Neural cell (in vitro differentiated cells): ENCODE results near the gene F11. TPM values are rescaled to one million over a fixed set of nuclear protein-coding genes. Genes with fewer than 3 reads are reported as not detected.

Experiments
- H2AFZ ChIP-seq: fragments of 200-600, 300-800 bp; sonication (generic), shearing (Covaris generic); 2 replicates; pipeline ENCODE4 v1.6.0; 2014; ENCODE audit warnings: low read depth, mild to moderate bottlenecking, antibody characterized with exemption, low read length, moderate library complexity
- H3F3A ChIP-seq: fragments of 200-600 bp; shearing (Covaris generic); 2 replicates; pipeline ENCODE4 v1.6.1; 2016; ENCODE audit warnings: mild to moderate bottlenecking, moderate library complexity, mixed read lengths, antibody characterized with exemption, low read length; ENCODE audit not compliant: insufficient read depth, poor library complexity, severe bottlenecking
- H3K27ac ChIP-seq: fragments of 200-600, 300-800 bp; sonication (generic), shearing (Covaris generic); 2 replicates; pipeline ENCODE4 v1.5.1; 2014; ENCODE audit warnings: mild to moderate bottlenecking, low read length, moderate library complexity
- H3K27me3 ChIP-seq: fragments of 300-800, 200-600 bp; sonication (generic), shearing (Covaris generic); 2 replicates; pipeline ENCODE4 v1.6.0; 2014; ENCODE audit warnings: mild to moderate bottlenecking, low read depth, low read length, moderate library complexity; ENCODE audit not compliant: insufficient read depth
- H3K36me3 ChIP-seq: fragments of 300-800, 200-600 bp; sonication (generic), shearing (Covaris generic); 2 replicates; pipeline ENCODE4 v1.5.1; 2014; ENCODE audit warnings: mild to moderate bottlenecking, antibody characterized with exemption, low read length, moderate library complexity; ENCODE audit not compliant: insufficient read depth
- H3K4me2 ChIP-seq: fragments of 300-800, 200-600 bp; sonication (generic), shearing (Covaris generic); 2 replicates; pipeline ENCODE4 v1.6.0; 2014; ENCODE audit warnings: mild to moderate bottlenecking, low read length
- H3K4me3 ChIP-seq: fragments of 300-800, 200-600 bp; sonication (generic), shearing (Covaris generic); 2 replicates; pipeline ENCODE4 v1.5.1; 2014; ENCODE audit warnings: mild to moderate bottlenecking, low read length, moderate library complexity
- H3K79me2 ChIP-seq: fragments of 200-600 bp; shearing (Covaris generic); replicated peaks from 2 replicates; pipeline ENCODE4 v1.6.0; 2014; ENCODE audit warnings: mild to moderate bottlenecking, low read length, moderate library complexity; ENCODE audit not compliant: insufficient read depth
- H3K9ac ChIP-seq: fragments of 300-800, 200-600 bp; sonication (generic), shearing (Covaris generic); 2 replicates; pipeline ENCODE4 v1.6.1; 2016; ENCODE audit warnings: mild to moderate bottlenecking, low read length, mixed read lengths
- H3K9me2 ChIP-seq: fragments of 200-600 bp; shearing (Covaris generic); 2 replicates; pipeline ENCODE4 v1.6.1; 2016; ENCODE audit warnings: mild to moderate bottlenecking, low read length, mixed read lengths; ENCODE audit not compliant: insufficient read depth
- H3K9me3 ChIP-seq: fragments of 200-600, 300-800 bp; sonication (generic), shearing (Covaris generic); 2 replicates; pipeline ENCODE4 v1.6.1; 2016; ENCODE audit warnings: mild to moderate bottlenecking, mixed run types, low read length, moderate library complexity, mixed read lengths
- H4K20me1 ChIP-seq: fragments of 200-600 bp; shearing (Covaris generic); 2 replicates; pipeline ENCODE4 v1.6.1; 2016; ENCODE audit warnings: mild to moderate bottlenecking, mixed run types; ENCODE audit not compliant: insufficient read depth
- CTCF ChIP-seq: fragments of 450-650 bp; IDR thresholded peaks from 2 replicates; pipeline ENCODE4 v1.5.1; 2014; ENCODE audit warnings: antibody characterized with exemption, mild to moderate bottlenecking, moderate library complexity; ENCODE audit not compliant: poor library complexity, severe bottlenecking
- EP300 ChIP-seq: fragments of 450-650 bp; conservative IDR thresholded peaks from 2 replicates; pipeline ENCODE4 v1.6.1; 2014; ENCODE audit warnings: antibody characterized with exemption, mild to moderate bottlenecking, moderate library complexity; ENCODE audit not compliant: poor library complexity, severe bottlenecking
- EZH2 ChIP-seq: fragments of 200-600, 300-800 bp; shearing (Covaris generic), sonication (generic); IDR thresholded peaks from 2 replicates; pipeline ENCODE4 v1.6.1; 2014; ENCODE audit warnings: antibody characterized with exemption, low read length, borderline replicate concordance, mild to moderate bottlenecking; ENCODE audit not compliant: insufficient read depth, poor library complexity, severe bottlenecking
- MXI1 ChIP-seq: fragments of 450-650 bp; conservative IDR thresholded peaks from 2 replicates; pipeline ENCODE4 v1.6.1; 2014; ENCODE audit warnings: antibody characterized with exemption, mild to moderate bottlenecking; ENCODE audit not compliant: poor library complexity, severe bottlenecking
- POLR2AphosphoS5 ChIP-seq: IDR thresholded peaks from 2 replicates; pipeline ENCODE4 v1.6.1; 2012
- RAD21 ChIP-seq: fragments of 450-650 bp; conservative IDR thresholded peaks from 2 replicates; pipeline ENCODE4 v1.6.1; 2014; ENCODE audit warnings: antibody characterized with exemption, mild to moderate bottlenecking, moderate library complexity
- REST ChIP-seq: IDR thresholded peaks from 2 replicates; pipeline ENCODE4 v1.6.1; 2012; ENCODE audit warnings: borderline replicate concordance
- SMC3 ChIP-seq: fragments of 450-650 bp; conservative IDR thresholded peaks from 2 replicates; pipeline ENCODE4 v1.6.1; 2014; ENCODE audit warnings: antibody characterized with exemption, mild to moderate bottlenecking, moderate library complexity; ENCODE audit not compliant: poor library complexity
- TAF1 ChIP-seq: IDR thresholded peaks from 2 replicates; pipeline ENCODE4 v1.6.1; 2012; ENCODE audit warnings: low read depth
- polyA plus RNA-seq: library from polyadenylated mRNA; depleted of rRNA; stranded (reverse); fragments of >200 nt; gene quantifications from 2 replicates; pipeline ENCODE4 v1.2.3, GENCODE V29; 2014

Gene F11
- polyA plus RNA-seq, 1 donor from 2014 or later, result not detected

DNA sequence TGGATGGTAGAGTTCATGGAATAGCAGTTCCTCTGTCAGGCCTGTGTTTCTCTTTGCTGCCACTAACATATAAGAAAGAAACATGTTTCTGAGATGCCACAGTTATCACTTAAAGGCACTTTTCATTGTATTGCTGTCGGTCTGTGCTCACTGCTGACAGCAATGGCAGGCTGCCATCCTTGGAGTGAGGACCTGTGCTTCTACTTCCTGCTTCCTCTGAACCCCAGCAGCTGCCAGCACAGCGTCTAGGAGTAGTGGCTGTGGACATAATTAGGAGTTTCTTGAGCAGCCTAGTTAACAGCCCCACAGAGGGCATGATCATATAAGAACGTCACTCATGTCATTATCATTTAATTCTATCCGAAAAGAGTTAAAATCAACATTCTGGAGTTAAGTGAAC is 30.5 kb downstream of the F11 start:
- H3K79me2 ChIP-seq, result no peaks in the 10 kb centered on the region
- no peak overlapping the region for H3K9ac ChIP-seq
- H2AFZ ChIP-seq, result no peak overlapping the region
- H3K27ac ChIP-seq, result no peak overlapping the region
- H3K9me3 ChIP-seq, result no peaks in the 10 kb centered on the region
- H4K20me1 ChIP-seq, result no peaks in the 10 kb centered on the region
- no peaks in the 10 kb centered on the region for H3K9me2 ChIP-seq
- no peaks in the 10 kb centered on the region for H3F3A ChIP-seq
- H3K4me3 ChIP-seq, result no peak overlapping the region
- no peaks in the 10 kb centered on the region for H3K36me3 ChIP-seq
- no peak for TF ChIP-seq RAD21
- peak; percentile 40 for TF ChIP-seq EP300
- TF ChIP-seq SMC3, result no peak
- no peak for TF ChIP-seq EZH2
- TF ChIP-seq POLR2AphosphoS5, result no peak
- no peak for TF ChIP-seq MXI1
- TF ChIP-seq TAF1, result no peak
- TF ChIP-seq REST, result no peak
- no peak for TF ChIP-seq CTCF
- H3K27me3 ChIP-seq, result no peaks in the 10 kb centered on the region
- no peak overlapping the region for H3K4me2 ChIP-seq

GRCh38 chr4:186297013-186297645 is 31.1 kb downstream of the F11 start:
- Histone ChIP-seq H3K4me2 (no peak overlapping the region), H3K9me2 (no peaks in the 10 kb centered on the region), H3K9me3 (no peaks in the 10 kb centered on the region), H3K27ac (no peak overlapping the region), H3K36me3 (no peaks in the 10 kb centered on the region), H2AFZ (no peak overlapping the region), H3K4me3 (no peak overlapping the region), H3F3A (no peaks in the 10 kb centered on the region), H3K79me2 (no peaks in the 10 kb centered on the region), H4K20me1 (no peaks in the 10 kb centered on the region), H3K9ac (no peak overlapping the region), H3K27me3 (no peaks in the 10 kb centered on the region)
- TF ChIP-seq SMC3 (peak; percentile 92), TAF1 (no peak), REST (no peak), POLR2AphosphoS5 (no peak), CTCF (peak; percentile 86), MXI1 (no peak), EP300 (no peak), EZH2 (no peak), RAD21 (peak; percentile 92)
